Activated gamma-delta T cell (primary cell): Measurements from ENCODE around the gene EPHX1.
"Not testable (repeated sequence)": the region's sequence is repeated elsewhere in the genome, so short reads cannot be mapped to it uniquely, and the experiment has no call there.

Experiments
- DNase-seq: peaks from one replicate; lab custom pipeline; 2025; lab: John Stamatoyannopoulos, UW

The EPHX1 gene

DNA sequence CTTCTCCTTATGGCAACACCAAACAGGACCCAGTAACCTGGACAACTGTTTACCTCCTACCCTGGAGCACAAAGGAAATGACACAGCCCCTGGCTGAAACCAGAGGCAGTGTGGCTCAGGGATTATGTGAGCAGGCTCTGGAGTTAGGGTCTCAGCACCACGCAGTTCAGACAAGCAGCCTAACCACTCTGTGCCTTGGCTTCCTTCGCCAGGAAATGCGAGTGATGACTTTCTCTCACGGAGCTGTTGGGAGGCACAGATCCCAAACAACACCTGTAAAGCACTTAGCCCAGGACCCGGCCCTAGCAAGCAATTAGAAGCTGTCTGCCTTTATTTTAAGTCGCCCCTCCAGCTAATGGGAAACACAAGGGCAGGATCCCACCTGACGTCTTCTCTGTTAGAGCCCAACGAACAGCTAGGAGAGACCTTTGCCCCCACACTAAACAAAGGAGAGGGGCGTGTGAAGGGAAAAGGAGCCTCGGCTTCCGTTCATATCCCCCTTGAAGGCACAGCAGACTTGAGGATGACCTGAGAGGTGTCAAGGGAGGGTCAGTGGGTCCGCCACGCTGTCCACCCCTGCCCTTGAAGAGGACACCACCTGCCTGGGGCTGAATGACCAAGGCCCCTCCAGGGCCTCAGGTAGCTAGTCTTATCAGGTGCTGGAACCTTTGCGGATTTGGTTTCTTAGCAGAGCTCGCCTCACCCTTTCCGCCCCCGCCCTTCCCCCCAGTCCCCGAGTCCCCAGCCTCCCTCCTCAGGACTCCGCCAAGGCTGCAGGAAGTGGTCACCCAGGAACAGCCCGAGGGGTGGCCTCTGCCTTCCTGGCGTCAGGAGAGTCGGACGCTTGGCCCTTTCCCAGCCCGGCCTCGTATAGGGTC, 71.4 kb downstream of the EPHX1 start:
- no peak for DNase-seq

DNA sequence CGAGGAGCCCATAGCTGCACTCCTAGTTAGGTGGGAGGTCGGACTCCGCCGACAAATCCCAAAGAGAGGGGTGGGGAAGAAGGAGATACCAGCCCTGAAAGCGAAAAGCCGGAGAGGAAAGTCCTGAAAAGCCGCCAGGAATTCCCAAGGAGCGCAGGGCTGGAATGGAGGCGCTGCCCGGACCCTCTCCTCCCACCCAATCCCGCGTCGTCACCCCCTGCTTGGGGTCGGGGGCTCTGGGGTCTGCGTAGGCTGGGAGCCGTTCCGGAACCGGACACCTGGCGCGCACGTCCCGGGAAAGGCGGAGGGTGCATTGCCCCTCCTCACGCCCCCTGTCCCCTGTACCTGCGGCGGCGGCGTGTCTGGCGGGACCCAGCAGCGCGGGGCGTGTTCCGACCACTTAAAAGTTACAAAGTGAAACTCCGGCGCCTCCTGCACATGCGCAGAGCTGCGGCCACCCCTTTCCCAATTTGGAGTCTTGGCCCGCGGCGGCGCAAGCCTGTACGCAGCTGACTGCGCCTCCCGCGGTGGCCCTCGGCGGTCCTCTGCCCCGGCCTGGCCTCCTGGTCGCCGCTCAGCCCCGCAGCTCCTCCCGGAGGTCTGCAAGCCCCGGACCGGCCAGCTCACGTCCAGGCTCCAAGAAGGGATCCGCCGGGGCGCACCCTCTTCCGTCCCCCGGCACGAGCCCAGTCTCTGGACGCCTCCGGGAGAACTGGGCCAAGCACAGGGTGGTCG, 72.2 kb downstream of the EPHX1 start, which contains the start of gene TMEM63A:
Gene TMEM63A, minus strand, starts transcription at position 422 of the 735 bp plus-strand sequence. CDS start 4,800 bp downstream, outside the sequence.
- DNase-seq, result peak; percentile 79

DNA sequence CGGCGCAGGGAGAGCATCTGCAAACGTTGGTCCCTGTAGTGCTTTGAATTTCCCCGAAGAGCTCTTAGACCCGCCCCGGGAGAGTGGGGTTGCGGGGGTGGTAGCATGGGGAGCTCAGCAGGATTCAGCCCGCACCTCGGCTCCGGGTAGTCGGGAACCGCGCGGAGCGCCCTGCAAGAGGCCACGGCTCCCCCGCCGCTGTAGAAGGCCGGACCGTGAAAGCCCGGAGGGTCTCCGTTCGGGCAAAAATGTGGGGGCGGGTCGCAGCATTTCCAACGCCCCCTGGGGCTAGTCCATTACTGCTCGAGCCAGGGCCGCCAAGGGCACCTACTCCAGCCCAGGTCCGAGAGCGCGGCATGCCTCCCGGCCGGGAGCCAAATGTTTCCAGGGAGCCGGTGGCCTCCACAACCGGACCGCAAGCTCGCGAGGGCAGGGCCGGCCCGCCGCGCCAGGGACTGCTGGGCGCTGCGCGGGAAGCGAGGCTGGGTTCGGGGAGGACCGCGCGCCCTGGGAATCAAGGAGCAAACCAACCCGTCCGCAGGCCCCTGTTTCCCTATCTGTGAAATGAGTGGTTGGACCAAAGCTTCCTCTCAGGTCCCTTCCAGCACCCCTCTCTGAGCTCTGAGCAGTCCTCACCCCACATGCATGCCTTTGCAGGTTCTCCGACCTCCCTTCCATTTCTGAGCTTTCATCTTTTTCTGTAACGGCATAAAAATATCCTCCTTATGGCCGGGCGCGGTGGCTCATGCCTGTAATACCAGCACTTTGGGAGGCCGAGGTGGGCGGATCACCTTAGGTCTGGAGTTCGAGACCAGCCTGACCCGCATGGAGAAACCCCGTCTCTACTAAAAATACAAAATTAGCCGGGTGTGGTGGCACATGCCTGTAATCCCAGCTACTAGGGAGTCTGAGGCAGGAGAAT, 73.0 kb downstream of the EPHX1 start:
- DNase-seq, result no peak

DNA sequence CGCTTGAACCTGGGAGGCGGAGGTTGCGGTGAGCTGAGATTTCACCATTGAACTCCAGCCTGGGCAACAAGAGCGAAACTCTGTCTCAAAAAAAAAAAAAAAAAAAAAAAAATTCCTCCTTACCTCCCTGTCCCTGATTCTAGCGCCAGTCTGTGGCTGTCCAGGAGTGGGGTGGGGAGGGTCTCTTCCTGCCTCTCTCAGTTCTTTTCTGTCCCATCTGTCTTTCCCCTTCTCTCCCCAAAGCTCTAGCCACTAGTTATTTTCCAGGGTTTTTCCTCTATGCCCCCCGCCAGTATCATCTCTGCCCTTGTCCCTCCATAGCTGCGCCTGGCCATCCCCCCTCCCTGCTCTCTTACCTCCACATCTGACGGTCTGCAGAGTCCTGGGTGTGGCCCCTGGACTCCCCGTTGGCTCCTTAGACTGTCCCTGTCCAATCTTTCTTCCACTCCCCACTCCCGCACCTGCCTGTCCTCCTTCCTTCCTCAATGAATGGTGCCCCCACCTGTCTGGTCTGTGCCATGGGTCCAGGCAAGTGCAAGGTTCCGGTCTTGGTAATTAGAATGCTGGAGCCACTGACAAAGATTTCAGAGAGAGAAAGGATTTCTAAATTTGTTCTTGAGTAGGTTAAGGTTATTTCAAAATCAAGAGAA, 73.8 kb downstream of the EPHX1 start:
- no peak for DNase-seq

DNA sequence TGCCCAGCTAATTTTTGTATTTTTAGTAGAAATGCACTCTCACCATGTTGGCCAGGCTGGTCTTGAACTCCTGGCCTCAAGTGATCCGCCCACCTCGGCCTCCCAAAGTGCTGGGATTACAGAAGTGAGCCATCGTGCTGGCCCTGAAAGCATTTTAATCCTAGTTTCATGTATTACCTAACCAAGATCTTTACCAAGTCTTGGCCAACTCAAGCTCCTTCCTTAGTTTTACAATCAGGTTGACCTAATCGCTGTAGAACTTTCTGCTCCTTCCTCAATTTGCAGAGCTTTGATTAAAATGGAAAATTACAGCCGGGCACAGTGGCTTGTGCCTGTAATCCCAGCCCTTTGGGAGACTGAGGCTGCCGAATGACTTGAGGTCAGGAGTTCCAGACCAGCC, 75.4 kb downstream of the EPHX1 start:
- DNase-seq, result no peak

DNA sequence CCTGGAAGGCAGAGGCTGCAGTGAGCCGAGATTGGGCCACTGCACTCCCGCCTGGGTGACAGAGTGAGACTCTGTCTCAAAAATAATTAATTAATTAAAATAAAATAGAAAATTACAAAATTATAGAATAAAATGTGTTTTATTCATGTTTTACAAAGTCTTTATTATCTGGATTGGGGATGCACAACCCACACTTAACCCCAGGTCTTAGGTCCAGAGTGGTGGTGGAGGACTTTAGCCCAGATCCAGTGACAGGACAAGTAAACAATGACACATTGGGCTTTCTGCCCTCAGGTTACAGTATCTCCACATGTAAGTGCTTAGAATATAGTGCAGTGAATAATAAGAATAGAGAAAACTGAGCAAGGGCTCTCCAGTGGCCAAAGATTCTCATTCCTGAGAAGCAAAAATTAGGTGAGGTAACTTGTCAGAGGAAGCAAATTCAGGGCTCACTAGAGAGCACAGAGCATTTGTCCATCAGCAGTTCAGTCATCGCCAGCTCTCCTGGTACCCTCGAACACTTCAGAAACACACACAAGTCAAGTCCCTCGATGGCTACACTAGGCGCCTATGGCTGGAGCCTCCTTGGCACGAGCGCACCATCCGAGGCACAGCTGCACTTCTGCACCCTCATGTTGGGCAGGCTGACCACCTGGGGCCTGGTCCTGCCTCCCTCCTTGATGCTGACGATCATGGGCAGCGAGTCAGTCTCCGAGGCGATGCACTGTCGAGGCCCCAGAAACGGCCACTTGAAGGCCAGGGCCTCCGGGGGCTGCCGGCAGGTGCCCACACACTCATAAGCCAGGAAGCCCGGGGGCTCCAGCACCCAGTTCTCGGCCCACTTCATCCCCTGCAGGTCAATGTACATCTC, 76.5 kb downstream of the EPHX1 start:
- DNase-seq, result no peak

DNA sequence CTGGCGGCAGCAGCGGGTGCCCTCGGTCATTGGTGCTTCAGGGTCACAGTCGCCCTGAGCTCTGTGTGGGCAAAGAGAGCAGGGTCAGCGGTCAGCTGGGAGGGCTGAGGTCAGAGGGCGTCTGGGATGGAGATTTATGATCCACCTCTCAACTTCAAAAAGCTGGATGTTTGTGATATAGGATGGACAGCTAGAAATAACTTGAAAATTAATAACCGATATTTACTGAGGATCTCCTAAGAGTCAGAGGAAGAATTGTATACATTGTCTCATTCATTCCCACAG, 77.0 kb downstream of the EPHX1 start:
- DNase-seq, result no peak

DNA sequence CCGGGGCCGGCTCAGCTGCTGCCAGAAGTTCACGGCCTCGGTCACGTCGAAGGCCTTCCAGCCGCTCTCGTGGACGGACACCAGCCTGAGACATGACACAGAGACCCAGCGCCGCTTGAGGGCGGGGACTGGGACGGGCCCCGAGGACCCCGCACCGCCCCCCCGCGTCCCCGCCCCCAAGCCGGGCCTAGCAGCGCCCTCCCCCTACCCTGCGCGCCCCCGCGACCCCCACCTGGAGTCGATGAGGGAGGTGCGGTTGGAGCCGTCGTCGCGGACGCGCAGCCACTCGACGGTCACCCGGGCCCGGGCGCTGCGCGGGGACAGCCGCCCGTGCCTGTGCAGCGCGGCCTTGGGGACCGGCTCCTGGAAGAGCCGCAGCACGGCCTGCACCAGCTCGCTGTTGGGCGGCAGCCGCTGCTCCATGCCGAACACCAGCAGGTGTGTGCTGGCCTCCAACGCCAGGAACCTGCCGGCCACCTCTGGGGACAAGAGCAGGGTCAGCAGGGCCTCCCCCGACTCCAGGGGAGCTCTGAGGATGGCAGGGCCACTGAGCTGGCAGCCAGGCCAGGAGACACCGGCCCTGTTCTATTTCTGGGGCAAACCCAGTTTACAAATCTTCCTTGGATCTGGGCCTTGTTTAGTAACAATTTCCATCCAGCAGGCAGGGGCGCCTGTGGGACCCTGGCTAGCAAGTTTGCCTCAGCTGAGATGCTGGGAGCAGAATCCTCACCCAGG, 77.8 kb downstream of the EPHX1 start:
- DNase-seq, result not testable (repeated sequence)

DNA sequence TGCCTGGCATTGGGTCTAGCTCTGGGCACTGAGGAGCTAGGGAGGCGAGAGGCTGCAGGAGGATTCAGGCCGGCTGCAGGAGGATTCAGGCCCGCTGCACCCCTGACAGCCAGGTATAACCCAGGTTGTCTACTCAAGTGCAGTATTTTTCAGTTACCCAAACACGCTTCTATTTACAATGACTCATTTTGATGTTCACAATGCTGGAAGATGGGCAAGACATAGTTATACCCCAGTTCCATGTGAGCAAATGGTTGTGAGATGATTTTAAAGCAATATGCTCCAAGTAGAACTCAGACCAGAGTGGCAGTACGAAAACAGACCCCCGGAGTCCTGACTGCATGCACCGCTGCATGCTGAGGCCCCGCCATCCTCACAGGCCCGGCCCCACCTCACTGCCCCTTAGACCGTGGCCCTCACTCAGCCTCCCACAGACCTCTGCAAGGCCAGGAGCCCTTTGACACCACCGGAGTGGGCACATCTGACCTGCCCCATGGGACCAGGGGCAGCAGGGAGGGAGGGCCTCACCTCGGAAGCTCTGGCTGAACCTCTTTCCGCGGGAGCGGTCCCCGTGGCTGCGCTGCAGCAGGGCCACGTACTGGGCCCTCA, 78.5 kb downstream of the EPHX1 start:
- DNase-seq, result no peak

DNA sequence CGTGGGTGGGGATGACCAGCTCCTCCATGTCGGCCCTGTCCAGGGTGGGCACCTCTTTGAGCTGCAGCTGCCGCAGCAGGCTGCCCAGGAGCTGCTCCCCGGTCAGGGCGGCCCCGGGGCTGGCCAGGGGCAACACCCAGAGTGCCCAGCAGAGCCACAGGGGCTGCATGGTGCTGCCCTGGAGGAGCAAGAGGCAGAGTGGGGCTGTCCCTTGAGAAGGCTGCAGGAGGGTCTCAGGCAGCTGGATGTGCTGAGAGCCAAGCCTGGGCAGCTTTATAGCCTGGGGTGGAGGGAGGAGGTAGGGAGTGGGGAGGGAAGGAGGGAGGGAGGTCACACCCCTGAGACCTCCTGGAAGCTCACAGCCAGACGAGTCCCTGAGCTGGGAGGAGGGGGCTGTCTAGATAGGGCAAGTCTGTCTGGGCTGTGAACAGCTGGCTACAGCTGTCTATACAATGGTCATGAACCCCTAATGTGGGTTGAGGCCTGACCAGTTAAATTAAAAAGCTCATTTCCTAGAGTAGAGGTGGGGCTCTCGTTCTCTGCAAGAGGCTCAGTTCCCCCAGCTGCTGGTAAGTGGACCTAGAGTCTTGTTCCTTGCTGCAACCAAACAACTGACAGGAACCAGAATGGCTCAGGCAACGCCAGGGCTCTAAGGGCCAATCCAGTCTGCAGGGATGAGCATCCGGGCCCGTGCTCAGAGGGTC, 79.1 kb downstream of the EPHX1 start, which contains the start of gene LEFTY1:
Gene LEFTY1, minus strand, starts transcription at position 249 of the 704 bp plus-strand sequence. Its CDS starts 80 bp downstream, at position 169.
- no peak for DNase-seq

DNA sequence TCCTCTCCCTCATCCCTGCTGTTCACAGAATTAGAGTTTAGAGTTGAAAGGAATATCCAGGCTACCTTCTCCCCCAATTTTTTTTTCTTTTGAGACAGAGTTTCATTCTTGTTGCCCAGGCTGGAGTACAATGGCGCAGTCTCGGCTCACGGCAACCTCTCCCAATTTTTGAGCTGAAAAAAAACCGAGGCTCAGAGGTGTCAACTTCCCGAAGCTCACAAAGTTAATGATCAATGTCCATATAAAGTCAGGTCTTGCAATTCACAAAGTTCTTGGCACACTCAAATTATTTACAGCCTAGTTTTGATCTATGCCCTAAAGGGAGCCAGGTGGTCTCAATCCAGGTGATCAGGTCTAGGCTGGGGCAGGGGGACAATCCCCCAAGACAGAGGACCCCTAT, 79.8 kb downstream of the EPHX1 start:
- no peak for DNase-seq

DNA sequence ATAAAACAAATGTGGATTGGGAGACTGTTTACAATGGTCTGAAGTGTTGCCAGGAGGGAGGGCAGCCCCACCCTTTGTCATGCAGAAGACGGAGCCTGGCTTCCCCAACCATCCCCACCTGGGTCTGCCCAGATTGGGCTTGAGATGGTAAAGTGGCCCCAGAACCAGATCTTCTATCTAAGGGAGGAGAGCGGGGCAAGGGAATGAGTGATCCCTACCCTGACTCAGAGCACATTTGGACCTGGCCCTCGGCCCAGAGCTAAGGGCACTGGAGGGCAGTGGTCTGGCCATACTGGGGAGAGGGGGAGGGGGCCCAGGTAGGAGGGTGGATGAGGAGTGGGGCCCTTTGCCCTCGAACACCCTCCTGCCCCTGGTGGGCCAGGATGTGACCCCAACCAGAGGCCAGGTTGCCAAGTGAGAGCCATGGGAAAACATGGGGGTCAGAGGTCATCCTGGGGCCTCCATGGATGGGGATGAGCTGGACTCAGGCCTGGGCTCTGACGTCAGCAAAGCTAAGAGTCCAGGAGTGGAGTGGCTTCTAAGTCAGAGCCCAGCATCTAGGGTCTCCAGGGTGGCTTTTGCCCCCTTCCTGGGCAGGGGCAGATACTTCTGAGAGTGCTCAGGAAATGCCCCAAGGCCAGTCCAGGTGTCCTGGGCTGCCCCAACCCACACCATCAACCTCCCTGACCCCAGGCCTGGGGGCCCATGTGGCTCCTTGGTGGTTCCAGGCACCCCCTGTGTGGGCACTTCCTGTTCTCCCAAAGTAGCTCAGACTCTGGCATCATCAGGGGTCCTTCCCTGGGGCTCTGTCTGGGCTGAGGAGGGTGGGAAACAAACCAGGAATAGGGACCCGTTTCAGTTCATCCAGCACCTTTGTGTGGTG, 80.7 kb downstream of the EPHX1 start:
- no peak for DNase-seq

DNA sequence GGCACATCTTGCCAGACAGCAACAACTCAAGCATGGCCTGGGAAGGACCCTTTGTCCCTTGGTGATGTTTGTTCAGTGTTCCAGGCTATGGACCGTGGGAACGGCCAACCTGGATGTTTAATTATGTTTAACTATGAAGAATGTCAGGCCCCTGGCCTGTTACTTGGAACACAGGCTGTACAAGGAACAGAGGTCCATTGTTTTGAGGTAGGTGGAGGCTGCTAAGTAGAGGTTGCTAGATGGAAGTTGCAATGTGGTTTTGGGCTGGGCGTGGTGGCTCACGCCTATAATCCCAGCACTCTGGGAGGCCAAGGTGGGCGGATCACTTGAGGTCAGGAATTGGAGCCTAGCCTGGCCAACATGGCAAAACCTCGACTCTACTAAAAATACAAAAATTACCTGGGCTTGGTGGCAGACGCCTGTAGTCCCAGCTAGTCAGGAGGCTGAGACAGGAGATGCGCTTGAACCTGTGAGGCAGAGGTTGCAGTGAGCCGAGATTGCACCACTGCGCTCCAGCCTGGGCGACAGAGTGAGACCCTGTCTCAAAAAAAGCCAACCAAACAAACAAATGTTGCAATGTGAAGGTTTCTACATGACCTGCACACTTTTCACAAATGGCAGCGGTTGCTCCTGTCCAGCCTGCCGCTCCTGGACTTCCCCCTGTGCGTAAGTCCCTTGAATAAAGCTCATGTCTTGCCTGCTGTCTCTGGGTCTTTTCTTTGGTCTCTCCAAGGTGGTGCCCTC, 81.5 kb downstream of the EPHX1 start:
- DNase-seq, result no peak

DNA sequence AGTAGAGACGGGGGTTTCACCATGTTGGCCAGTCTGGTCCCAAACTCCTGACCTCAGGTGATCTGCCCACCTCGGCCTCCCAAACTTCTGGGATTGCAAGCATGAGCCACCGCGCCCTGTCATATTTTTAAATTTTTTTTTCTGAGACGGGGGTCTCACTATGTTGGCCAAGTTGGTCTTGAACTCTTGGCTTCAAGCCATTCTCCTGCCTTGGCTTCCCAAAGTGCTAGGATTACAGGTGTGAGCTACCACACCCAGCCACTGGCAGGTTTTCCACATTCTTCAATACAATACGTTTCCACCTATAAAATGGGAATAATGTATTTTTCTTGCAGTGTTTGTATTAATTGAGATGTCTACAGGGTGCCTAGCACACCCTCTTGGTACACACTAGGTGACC, 82.4 kb downstream of the EPHX1 start:
- DNase-seq, result no peak
